Measurements from ENCODE around the gene DCP1A. TPM values are rescaled to one million over a fixed set of nuclear protein-coding genes. Genes with fewer than 3 reads are reported as not detected.

Gene DCP1A
- total RNA-seq, 1 experiment from 2014 or later = 22.7 TPM

DNA sequence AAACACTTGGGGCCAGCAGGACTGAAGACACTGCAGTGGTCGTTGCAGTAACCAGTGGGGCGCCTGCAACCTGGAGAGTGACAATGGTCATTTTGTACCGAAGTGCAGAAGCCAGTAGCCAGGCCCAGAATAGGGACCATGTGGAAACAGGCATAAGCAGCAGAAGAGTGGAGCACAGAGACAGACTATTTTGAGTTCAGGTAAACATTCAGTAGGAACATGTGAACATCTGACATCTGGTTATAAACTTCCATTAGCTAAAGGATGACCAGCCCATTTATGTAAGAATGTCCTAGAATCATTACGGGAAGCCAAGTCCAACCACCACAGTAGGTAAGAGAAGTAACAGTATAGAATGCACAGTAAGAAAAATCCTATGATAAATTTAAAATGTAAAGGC is 59.1 kb downstream of the DCP1A start:
- DNase-seq = no peak
- Histone ChIP-seq H4K20me1 (ENCODE audit: insufficient read depth) (no peaks in the 10 kb centered on the region), H3F3A (ENCODE audit: insufficient read depth, low read depth) (peaks cover 5% of the 10 kb centered on the region; the same call in 1 of the 2 replicates), H3K4me1 (replicated peaks; ENCODE audit: insufficient read depth) (no peaks in the 10 kb centered on the region), H3K36me3 (ENCODE audit: low read depth) (peaks cover 11% of the 10 kb centered on the region), H3K4me2 (no peak overlapping the region), H3K27me3 (ENCODE audit: insufficient read depth, low read depth) (no peaks in the 10 kb centered on the region), H3K9me3 (ENCODE audit: insufficient read depth, low read depth) (no peaks in the 10 kb centered on the region), H3K4me3 (no peak overlapping the region), H2AFZ (no peak overlapping the region), H3K79me2 (ENCODE audit: low read depth) (no peaks in the 10 kb centered on the region), H3K9me2 (ENCODE audit: insufficient read depth) (no peaks in the 10 kb centered on the region), H3K27ac (no peak overlapping the region)
- ChIA-PET POLR2A (ENCODE audit: unreplicated experiment) (no interaction called here), CTCF (no interaction called here)
- intact Hi-C loops (cut with micrococcal nuclease; ENCODE audit: unreplicated experiment) = no loop called here
- no TSS peak for BruUV-seq (replicated peaks)
- TF ChIP-seq, protein P1, sequence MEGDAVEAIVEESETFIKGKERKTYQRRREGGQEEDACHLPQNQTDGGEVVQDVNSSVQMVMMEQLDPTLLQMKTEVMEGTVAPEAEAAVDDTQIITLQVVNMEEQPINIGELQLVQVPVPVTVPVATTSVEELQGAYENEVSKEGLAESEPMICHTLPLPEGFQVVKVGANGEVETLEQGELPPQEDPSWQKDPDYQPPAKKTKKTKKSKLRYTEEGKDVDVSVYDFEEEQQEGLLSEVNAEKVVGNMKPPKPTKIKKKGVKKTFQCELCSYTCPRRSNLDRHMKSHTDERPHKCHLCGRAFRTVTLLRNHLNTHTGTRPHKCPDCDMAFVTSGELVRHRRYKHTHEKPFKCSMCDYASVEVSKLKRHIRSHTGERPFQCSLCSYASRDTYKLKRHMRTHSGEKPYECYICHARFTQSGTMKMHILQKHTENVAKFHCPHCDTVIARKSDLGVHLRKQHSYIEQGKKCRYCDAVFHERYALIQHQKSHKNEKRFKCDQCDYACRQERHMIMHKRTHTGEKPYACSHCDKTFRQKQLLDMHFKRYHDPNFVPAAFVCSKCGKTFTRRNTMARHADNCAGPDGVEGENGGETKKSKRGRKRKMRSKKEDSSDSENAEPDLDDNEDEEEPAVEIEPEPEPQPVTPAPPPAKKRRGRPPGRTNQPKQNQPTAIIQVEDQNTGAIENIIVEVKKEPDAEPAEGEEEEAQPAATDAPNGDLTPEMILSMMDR (conservative IDR thresholded peaks at IDR 0.05) = no peak
- TF ChIP-seq EZH2 (IDR thresholded peaks at IDR 0.05; ENCODE audit: low read depth) = no peak

DNA sequence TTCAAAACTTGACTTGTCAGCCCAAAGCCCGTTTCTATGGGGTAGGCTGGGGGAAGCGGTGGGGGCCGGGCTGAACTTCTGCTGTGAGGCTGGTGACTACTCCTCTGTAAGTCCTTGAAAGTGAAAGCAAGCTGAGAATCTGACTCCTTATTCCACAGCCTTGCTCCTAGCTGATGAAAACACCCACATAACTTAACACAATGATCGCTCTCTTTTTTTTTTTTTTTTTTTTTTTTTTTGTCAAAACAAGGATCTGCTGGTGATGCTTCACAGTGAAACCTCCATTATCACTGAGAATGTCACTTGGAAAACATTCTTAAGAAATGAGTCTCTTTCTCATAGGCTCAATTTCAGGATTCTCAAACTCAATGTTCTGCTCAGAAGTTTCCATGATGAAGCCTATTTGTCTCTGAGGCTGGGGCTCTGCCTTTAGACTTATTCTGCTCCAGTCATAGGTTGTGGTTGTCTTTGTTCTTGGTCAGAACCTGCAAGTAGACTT is 60.2 kb downstream of the DCP1A start:
- intact Hi-C loops (cut with micrococcal nuclease; ENCODE audit: unreplicated experiment) = no loop called here

DNA sequence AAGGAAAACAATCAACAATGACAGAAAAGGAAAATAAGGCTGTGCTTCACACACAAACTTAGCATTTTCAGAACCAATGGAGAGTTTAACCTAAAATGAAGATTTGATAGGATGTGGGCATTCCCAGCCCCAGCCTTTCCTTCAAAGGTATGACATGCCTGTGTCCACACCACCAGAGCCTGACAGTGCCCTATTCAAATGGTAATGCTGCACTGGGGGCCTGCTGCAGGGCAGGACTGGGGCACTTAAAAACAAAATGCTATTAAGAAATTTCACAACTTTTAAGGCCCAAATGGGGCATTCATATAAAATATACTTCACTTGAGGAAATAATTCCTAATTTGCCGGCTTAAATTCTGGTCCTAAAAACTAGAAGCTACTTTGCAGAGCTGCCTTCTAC is 60.6 kb downstream of the DCP1A start:
- POLR2A ChIA-PET (ENCODE audit: unreplicated experiment) = no interaction called here
- no peak overlapping the region for H3K4me3 ChIP-seq
- H4K20me1 ChIP-seq (ENCODE audit: insufficient read depth) = no peaks in the 10 kb centered on the region
- H3K36me3 ChIP-seq (ENCODE audit: low read depth) = peaks cover 11% of the 10 kb centered on the region
- TF ChIP-seq, protein P1 (conservative IDR thresholded peaks at IDR 0.05) = no peak
- no peak for TF ChIP-seq EZH2 (IDR thresholded peaks at IDR 0.05; ENCODE audit: low read depth)
- no peaks in the 10 kb centered on the region for H3K79me2 ChIP-seq (ENCODE audit: low read depth)
- H3K9me2 ChIP-seq (ENCODE audit: insufficient read depth) = no peaks in the 10 kb centered on the region
- intact Hi-C loops (cut with micrococcal nuclease; ENCODE audit: unreplicated experiment) = no loop called here
- no peaks in the 10 kb centered on the region for H3K27me3 ChIP-seq (ENCODE audit: insufficient read depth, low read depth)
- H3K9me3 ChIP-seq (ENCODE audit: insufficient read depth, low read depth) = no peaks in the 10 kb centered on the region
- DNase-seq = no peak
- H3K27ac ChIP-seq = no peak overlapping the region
- H3F3A ChIP-seq (ENCODE audit: insufficient read depth, low read depth) = peaks cover 5% of the 10 kb centered on the region; the same call in 1 of the 2 replicates
- no peak overlapping the region for H2AFZ ChIP-seq
- no peaks in the 10 kb centered on the region for H3K4me1 ChIP-seq (replicated peaks; ENCODE audit: insufficient read depth)
- no peak overlapping the region for H3K4me2 ChIP-seq
- CTCF ChIA-PET = no interaction called here
- BruUV-seq (replicated peaks) = no TSS peak

More for the DNA sequence above, 60.2 kb downstream of the DCP1A start:
- ChIA-PET POLR2A (ENCODE audit: unreplicated experiment) (interaction anchor here (0.5 kb wide), 1 partner anchor 24 kb away, joined by 14 read pairs; no protein-coding TSS in a partner anchor), CTCF (no interaction called here)
- Histone ChIP-seq H3K9me2 (ENCODE audit: insufficient read depth) (no peaks in the 10 kb centered on the region), H3K79me2 (ENCODE audit: low read depth) (no peaks in the 10 kb centered on the region), H3K4me3 (no peak overlapping the region), H4K20me1 (ENCODE audit: insufficient read depth) (no peaks in the 10 kb centered on the region), H3F3A (ENCODE audit: insufficient read depth, low read depth) (peaks cover 5% of the 10 kb centered on the region; the same call in 1 of the 2 replicates), H3K4me2 (no peak overlapping the region), H2AFZ (no peak overlapping the region), H3K27ac (no peak overlapping the region), H3K27me3 (ENCODE audit: insufficient read depth, low read depth) (no peaks in the 10 kb centered on the region), H3K9me3 (ENCODE audit: insufficient read depth, low read depth) (no peaks in the 10 kb centered on the region), H3K4me1 (replicated peaks; ENCODE audit: insufficient read depth) (no peaks in the 10 kb centered on the region), H3K36me3 (ENCODE audit: low read depth) (peaks cover 11% of the 10 kb centered on the region)
- TF ChIP-seq, protein P1 (conservative IDR thresholded peaks at IDR 0.05) = no peak
- TF ChIP-seq EZH2 (IDR thresholded peaks at IDR 0.05; ENCODE audit: low read depth) = no peak
- no peak for DNase-seq
- no TSS peak for BruUV-seq (replicated peaks)

Data from PC-9 (cell line).